Testis (tissue), 3 donors: ENCODE data around the gene TERT. TPM values are rescaled to one million over a fixed set of nuclear protein-coding genes. Genes with fewer than 3 reads are reported as not detected.
"Not testable (repeated sequence)": the region's sequence is repeated elsewhere in the genome, so short reads cannot be mapped to it uniquely, and the experiment has no call there.

Source experiments
- DNase-seq: peaks from one replicate; pipeline ENCODE4 v3.0.0-alpha.2; 2019
- H3K27ac ChIP-seq, 2 donors: fragments of 200-600 bp; sonication (generic); one replicate each; pipeline ENCODE4 v1.5.1; 2019
- H3K27me3 ChIP-seq: fragments of 200-600 bp; sonication (generic); one replicate; pipeline ENCODE4 v1.5.1; 2019
- H3K36me3 ChIP-seq: fragments of 200-600 bp; sonication (generic); one replicate; pipeline ENCODE4 v1.5.1; 2017; ENCODE audit warnings: low read depth; ENCODE audit errors: missing control alignments
- H3K4me1 ChIP-seq: fragments of 200-600 bp; sonication (generic); one replicate; pipeline ENCODE4 v1.5.1; 2019
- H3K4me3 ChIP-seq, 2 donors: fragments of 200-600 bp; sonication (generic); one replicate each; pipeline ENCODE4 v1.5.1; 2017 to 2019
- H3K9me3 ChIP-seq: fragments of 200-600 bp; sonication (generic); one replicate; pipeline ENCODE4 v1.5.1; 2017
- POLR2A ChIP-seq: fragments of 450-650 bp; IDR thresholded peaks from one replicate; pipeline ENCODE4 v1.6.1; 2017; ENCODE audit warnings: antibody characterized with exemption, mild to moderate bottlenecking, moderate library complexity
- WGBS, 2 donors: methylation state at CpG; one replicate each; pipeline ENCODE4 v1.1.5; 2018; 5-methylcytosine and 5-hydroxymethylcytosine counted together
- intact Hi-C: fragments of 100-400 bp; cut with DNase I; formaldehyde crosslinking; loops from one replicate; pipeline ENCODE4 v1.15.1; 2023; ENCODE audit warnings: low total_unique reads
- polyA plus RNA-seq: library from polyadenylated mRNA; stranded (reverse); fragments of 350-450 nt; fragmentation: Illumina TruSeq; extraction: RNeasy Lipid Tissue Mini Kit (QIAGEN cat#74804); gene quantifications from one replicate; pipeline ENCODE4 v1.2.3, GENCODE V29; 2014; ENCODE audit warnings: low read depth, low replicate concordance; ENCODE audit not compliant: insufficient read depth
- total RNA-seq, 2 donors: library from RNA; depleted of rRNA; stranded (reverse); fragments of >200 nt; gene quantifications; one replicate each; pipeline ENCODE4 v1.2.3, GENCODE V29; 2016
- TF ChIP-seq, protein P1 (sequence below), 3 experiments: fragments of 450-650 bp in 2 of 3; fragments of 200-600 bp in 1 of 3; sonication (generic) in 1 of 3; IDR thresholded peaks; one replicate each; pipeline ENCODE4 v1.5.1; 2016 to 2019; ENCODE audit warnings: antibody characterized with exemption in 3 of 3, mild to moderate bottlenecking in 2 of 3, moderate library complexity in 1 of 3

The TERT gene
- total and polyA plus RNA-seq, 3 donors from 2014 or later, result 2.1 to 5.5 (median 4.4) TPM

DNA sequence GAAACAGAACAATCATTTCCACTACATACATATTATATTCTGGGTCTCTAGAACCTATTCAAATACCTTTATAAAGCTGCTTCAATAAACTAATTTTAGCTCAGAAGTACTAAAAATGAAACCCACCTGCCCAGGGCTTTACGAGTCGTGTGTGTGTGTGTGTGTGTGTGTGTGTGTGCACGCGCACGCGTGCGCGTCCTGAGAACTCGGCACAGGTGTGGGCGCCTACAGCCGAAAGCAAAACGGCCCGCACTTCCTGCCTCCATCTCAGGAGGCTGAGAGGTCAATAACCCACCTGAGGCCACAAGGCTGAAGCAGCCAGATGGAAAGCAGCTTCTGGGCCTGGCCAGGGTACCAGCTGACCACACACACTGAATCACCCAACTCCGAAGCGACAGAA is 47.0 kb upstream of the TERT start:
- Histone ChIP-seq H3K27me3 (no peaks in the 10 kb centered on the region), H3K4me1 (peaks cover 19% of the 10 kb centered on the region), H3K9me3 (no peaks in the 10 kb centered on the region), H3K4me3 (no peak overlapping the region), H3K27ac (no peak overlapping the region), H3K36me3 (no peaks in the 10 kb centered on the region)
- intact Hi-C loops, result no loop called here
- 90 to 96% methylated on average over 14 to 15 of the region's 15 CpGs for WGBS, 2 donors
- TF ChIP-seq POLR2A, result no peak
- TF ChIP-seq, protein P1, sequence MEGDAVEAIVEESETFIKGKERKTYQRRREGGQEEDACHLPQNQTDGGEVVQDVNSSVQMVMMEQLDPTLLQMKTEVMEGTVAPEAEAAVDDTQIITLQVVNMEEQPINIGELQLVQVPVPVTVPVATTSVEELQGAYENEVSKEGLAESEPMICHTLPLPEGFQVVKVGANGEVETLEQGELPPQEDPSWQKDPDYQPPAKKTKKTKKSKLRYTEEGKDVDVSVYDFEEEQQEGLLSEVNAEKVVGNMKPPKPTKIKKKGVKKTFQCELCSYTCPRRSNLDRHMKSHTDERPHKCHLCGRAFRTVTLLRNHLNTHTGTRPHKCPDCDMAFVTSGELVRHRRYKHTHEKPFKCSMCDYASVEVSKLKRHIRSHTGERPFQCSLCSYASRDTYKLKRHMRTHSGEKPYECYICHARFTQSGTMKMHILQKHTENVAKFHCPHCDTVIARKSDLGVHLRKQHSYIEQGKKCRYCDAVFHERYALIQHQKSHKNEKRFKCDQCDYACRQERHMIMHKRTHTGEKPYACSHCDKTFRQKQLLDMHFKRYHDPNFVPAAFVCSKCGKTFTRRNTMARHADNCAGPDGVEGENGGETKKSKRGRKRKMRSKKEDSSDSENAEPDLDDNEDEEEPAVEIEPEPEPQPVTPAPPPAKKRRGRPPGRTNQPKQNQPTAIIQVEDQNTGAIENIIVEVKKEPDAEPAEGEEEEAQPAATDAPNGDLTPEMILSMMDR (IDR thresholded peaks at IDR 0.05), result no peak
- DNase-seq, result no peak

DNA sequence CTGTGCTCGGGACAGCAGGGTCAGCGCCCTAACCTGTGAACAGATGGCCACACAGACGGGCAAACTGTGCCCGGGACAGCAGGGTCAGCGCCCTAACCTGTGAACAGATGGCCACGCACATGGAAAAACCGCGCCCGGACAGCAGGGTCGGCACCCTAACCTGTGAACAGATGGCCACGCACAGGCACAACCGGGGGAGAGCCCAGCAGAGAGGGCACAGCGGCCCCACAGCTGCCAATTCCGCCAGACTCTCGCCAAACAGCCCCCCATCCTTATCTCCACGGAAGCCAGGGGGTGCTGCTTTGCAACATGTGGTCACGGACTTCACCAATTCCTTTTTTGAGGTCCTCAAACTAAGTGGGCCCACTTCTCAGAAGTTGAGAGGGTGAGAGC is 44.9 kb upstream of the TERT start:
- H3K27me3 ChIP-seq, H3K27ac ChIP-seq, DNase-seq, intact Hi-C loops, H3K9me3 ChIP-seq, H3K4me3 ChIP-seq, H3K4me1 ChIP-seq, H3K36me3 ChIP-seq: not testable (repeated sequence)
- WGBS, 2 donors, result 86 to 94% methylated on average over 6 to 13 of the region's 17 CpGs

DNA sequence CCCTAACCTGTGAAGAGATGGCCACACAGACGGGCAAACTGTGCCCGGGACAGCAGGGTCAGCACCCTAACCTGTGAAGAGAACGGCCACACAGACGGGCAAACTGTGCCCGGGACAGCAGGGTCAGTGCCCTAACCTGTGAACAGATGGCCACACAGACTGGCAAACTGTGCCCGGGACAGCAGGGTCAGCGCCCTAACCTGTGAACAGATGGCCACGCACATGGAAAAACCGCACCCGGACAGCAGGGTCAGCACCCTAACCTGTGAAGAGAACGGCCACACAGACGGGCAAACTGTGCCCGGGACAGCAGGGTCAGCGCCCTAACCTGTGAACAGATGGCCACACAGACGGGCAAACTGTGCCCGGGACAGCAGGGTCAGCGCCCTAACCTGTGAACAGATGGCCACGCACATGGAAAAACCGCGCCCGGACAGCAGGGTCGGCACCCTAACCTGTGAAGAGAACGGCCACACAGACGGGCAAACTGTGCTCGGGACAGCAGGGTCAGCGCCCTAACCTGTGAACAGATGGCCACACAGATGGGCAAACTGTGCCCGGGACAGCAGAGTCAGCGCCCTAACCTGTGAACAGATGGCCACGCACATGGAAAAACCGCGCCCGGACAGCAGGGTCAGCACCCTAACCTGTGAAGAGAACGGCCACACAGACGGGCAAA is 44.4 kb upstream of the TERT start:
- H3K4me1 ChIP-seq, DNase-seq, H3K4me3 ChIP-seq, H3K9me3 ChIP-seq, H3K36me3 ChIP-seq, intact Hi-C loops, H3K27me3 ChIP-seq, H3K27ac ChIP-seq: not testable (repeated sequence)
- 92% methylated on average over 12 to 34 of the region's 34 CpGs for WGBS, 2 donors

DNA sequence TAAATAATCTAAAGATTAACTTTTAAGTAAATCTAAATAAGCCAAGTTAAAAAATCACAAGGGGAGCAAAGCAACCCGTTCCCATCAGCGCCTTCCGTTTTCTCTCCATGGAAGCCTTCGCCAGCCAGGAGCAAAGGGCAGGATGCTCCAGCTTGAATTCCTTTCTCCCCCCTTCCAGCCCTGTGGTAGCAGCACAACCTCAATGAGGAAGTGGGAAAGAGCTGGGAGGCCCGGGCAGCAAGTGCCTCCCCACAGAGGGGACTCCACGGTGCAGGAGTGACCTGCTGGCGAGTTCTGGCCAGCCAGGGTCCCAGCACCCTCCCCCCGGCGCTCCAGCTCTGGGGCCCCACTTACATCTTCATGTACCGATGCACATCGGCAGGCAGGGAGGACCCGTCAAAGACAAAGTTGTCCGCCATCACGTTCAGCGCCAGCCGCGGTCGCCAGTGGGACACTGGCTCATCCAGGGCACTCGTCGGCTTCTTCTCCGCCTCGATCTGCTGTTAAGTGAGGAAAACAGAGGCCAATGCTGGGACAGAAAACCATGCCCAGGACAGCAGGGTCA is 43.7 kb upstream of the TERT start:
- Histone ChIP-seq H3K27ac (no peak overlapping the region), H3K36me3 (no peaks in the 10 kb centered on the region), H3K4me3 (no peak overlapping the region), H3K4me1 (no peaks in the 10 kb centered on the region), H3K27me3 (no peaks in the 10 kb centered on the region), H3K9me3 (no peaks in the 10 kb centered on the region)
- no peak for DNase-seq
- no peak for TF ChIP-seq POLR2A
- TF ChIP-seq, protein P1 (IDR thresholded peaks at IDR 0.05), result no peak
- intact Hi-C loops, result no loop called here
- WGBS, 2 donors, result 93 to 95% methylated on average over 18 to 22 of the region's 22 CpGs

DNA sequence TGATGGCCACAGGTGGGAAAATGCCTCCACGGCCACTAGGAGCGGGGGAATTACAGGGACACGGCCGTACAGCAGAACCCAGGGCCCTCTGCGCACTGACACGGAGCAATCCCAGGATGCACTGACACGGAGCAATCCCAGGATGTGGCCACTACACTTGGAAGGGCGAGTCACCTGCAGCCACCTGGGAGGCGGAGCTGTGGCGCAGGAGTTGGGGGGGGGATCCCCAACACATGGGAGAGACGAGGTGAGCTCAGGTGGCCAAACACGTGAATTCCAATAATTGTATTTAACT is 43.3 kb upstream of the TERT start:
- DNase-seq, result no peak
- Histone ChIP-seq H3K27me3 (no peaks in the 10 kb centered on the region), H3K4me1 (no peaks in the 10 kb centered on the region), H3K36me3 (no peaks in the 10 kb centered on the region), H3K27ac (no peak overlapping the region), H3K9me3 (no peaks in the 10 kb centered on the region), H3K4me3 (no peak overlapping the region)
- TF ChIP-seq POLR2A, result no peak
- TF ChIP-seq, protein P1 (IDR thresholded peaks at IDR 0.05), result no peak
- WGBS, 2 donors, result 91 to 95% methylated on average over 12 of the region's 12 CpGs
- intact Hi-C loops, result no loop called here
